Measurements from ENCODE around the gene PALLD. TPM values are rescaled to one million over a fixed set of nuclear protein-coding genes. Genes with fewer than 3 reads are reported as not detected.
A peak's percentile ranks its signal among the peaks of the same experiment; 100 is the strongest.

The PALLD gene
- polyA plus RNA-seq, 3 donors, result 213 to 223 (median 220) TPM

DNA sequence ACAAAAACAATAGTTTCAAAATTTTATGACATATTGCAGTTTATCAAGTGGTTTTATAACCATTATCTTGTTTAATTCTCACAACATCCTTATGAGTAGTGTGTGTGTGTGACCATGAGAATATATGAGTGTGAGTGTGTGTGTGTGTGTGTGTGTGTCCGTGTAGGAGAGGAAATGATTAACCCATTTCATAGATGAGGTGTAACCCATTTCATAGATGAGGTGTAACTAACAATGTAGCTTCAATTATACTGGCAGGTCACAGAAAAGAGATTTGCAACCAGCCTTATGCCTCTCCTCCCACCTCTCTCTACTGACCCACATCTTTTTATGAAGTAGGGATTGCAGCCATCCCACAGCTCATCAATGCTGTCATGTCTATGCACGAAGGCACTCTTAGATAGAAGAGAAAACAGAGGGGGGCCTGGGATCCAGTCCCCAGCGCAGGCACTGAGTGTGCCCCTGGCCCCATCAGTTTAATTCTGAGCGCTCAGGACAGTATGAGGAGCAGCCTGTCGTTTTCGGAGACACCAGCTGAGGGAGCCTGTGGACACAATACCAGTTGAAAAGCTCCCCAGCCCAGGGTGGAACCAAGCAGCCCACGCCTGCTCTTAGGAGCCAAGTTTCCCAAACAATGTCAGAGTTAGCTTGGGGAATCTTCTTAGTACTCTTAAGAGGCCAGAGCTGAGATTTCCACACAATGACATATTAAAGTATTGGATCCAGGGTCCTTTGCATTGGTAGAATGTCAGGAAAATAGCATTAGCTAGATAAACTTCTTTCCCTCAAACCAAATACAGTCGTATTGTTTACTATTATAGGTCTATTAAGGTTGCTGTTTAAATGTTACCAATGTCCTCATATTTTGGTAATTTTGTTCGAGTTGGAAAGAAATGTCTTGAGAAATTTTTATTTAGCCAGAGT, 88.6 kb downstream of the PALLD start:
- DNase-seq (ENCODE audit: low read depth in 3 of 3, low spot score in 2 of 3), result peak; percentile 8 to 46 (median 32)

DNA sequence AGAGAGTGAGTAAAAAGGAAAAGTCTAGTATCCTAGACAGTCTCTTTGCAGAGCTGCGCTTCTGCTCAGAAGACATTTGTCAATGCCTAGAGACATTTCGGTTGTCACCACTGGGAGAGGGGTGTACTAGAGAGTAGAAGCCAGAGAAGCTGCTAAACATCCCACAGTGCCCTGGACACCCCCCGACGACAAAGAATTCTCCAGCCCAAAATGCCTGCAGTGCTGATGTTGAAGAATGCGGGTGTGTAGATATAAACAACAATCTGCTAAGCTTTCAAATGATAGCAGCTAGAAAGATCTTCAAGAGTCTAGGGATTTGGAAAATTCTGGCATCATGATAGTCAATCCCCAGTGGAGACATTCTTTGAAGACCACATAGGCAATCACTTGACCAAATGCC, 90.1 kb downstream of the PALLD start:
- DNase-seq (ENCODE audit: low read depth in 3 of 3, low spot score in 2 of 3), result no peak

DNA sequence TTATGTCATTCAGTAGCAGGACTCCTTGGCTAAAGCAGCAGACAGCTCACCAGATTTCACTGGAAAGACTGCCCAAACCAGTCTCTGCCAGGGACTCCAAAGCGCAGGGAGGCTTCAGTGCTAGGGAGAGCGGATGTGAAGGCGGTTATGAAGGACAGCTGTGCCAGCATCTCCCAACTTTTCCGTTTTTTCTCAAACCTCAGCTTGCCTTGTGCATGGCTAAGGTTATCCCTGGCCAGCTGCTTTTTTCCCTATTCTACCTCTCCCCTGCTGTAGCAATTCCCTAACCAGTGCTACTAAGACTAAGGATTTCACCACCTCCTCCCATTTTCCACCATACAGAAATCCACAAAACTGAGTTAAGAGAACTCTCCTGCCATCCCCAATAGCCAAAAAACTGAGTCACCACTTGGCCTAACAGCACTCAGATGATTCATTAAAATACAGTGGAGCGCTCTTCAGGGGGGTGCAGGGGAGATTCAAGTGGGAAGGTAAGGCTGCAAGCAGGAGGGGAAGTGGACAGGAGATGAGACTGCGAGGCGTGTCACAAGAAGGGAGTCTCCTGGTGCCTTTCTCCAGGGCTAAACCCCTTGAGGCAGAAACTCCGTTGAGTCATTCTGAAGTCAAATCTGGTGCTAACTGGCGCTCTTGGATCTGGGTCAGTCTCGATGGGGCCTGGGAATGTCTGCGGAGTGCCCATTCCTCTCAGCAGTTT, 90.7 kb downstream of the PALLD start:
- no peak for DNase-seq (ENCODE audit: low read depth in 3 of 3, low spot score in 2 of 3)

DNA sequence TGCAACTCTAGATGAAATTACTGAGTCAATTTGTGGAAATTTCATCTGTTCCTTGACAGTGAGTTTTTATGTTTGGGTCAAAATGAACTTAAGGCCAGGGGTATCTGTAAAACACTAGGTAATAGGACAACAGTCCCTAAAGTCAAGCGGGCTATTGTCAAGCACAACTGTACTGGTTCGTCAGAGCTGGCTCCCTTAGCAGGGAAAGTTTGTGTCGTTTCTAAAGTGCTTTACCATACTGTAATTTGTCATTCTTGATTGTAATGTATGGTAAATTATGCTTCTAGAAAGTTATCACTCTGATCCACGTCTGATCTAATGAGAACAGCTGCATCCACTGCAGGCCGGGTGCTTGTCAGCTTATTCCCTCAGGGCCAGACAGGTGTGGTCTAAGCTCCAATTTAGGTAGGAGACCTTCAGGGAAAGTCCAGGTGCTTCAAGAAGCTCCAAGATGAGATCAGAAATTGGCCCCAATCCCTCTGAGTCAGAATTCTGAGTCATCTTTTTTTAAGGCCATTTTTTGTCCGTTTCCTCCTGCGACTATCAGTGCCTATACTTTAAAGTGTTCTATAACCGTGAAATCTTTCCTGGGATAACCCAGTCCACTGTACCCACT, 92.2 kb downstream of the PALLD start:
- DNase-seq (ENCODE audit: low read depth in 3 of 3, low spot score in 2 of 3), result no peak

DNA sequence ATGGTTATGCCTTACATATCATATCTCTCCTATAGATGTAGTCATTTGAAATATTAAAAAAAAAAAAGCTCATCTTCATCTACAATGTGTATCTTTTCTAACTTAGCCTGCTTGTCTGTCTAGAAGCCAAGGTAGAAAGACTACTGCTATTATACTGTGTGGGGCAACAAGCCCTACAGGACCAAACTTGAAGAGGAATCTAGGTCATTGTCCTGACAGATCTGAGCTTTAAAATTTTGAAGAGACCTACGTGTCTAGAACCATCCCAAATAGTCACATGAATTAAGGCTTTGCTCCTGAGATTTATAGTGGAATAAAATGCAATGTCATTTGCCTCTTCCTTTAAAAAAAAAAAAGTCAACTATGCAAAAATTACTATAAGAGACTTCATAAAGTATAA, 95.8 kb downstream of the PALLD start:
- no peak for DNase-seq (ENCODE audit: low read depth in 3 of 3, low spot score in 2 of 3)

DNA sequence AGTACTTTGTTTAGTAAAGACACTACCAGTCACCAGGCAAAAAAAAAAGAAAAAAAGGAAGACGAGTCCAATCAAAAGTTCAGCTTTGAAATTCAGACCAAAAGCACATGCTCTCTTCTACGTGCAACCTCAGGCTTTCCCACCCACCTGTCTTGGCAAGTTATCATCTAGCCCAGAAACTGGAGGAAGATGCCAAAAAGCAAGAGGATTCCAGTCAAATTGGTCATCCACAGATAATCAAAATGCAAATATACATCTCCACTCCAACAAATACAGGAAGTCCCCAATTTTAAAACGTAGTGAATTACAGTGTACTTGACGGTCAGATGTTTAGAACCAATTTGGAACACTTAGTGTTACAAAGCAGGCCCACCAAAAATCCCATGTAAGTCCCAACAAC, 96.5 kb downstream of the PALLD start:
- no peak for DNase-seq (ENCODE audit: low read depth in 3 of 3, low spot score in 2 of 3)

DNA sequence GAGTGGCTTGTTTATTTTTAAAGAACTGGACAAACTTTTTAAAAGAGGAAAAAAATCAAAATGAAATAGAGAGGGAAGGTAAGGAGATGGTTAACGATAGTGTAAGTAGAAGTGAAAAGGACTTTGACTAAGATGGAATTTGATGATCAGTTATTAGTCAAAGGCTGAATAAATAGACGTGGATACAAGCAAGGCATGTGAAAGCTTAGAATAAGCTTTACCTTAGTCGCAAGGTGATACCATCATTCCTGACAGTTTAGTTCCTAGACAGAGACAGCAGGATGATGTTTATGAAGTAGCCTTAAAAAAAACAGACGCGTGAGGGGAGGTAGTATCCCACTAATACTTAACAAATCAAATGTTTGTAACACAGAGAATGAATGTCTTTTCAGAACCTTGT, 97.3 kb downstream of the PALLD start:
- no peak for DNase-seq (ENCODE audit: low read depth in 3 of 3, low spot score in 2 of 3)

DNA sequence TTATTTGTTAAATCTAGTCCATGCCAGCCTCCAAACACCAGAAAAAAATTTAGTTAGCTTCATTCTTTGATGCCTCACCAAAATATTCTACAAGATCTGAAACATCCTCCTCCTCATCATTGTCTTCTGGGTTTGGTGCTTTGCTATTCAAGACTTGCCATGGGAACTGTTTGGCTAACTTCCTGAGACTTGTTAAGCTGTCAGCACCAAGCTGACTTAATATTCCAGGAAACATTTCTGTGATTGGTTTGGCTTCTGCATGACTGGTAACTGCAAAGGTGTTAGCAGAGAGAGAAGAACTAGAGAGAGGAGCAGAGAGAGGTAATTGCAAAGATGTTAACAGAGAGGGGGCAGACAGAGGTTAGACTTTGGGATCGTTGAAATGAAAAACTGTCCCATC, 101.3 kb downstream of the PALLD start:
- DNase-seq (ENCODE audit: low read depth in 3 of 3, low spot score in 2 of 3), result no peak

DNA sequence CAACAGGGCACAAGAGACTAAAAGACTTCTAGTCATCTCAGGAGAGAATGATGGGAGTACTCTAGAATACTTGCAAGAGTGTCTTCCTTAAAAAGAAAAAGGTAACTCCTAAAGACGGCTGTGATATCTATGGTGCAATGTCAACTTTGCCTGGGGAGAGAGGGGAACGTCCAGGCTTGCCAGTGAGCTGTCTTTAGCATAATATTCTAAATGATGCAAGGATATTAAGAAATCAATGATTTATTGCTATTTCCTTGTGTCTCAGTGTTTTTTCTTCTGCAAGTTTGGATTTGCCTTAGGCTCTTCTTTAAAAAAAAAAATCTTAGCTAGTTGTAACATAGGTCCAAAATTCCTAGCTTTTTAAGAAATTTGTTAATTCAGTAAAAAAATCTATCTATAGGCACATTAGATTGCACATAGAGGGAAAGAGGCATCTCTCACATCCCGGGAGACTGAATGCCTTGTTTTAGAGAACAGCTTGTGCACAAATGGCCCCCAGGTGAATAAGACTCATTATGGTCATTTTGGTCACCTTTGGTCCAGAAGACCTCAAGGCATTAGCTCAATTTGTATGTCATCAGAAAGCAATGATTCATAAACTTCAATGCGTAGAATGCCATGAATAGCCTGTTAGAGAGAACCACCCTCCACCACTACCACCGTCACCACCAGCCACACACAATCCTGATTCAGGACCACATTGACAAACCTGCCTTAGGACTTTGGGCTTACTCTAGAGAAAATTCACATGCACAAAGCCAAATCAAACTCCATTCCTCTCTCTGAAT, 104.1 kb downstream of the PALLD start:
- DNase-seq (ENCODE audit: low read depth in 3 of 3, low spot score in 2 of 3), result no peak

DNA sequence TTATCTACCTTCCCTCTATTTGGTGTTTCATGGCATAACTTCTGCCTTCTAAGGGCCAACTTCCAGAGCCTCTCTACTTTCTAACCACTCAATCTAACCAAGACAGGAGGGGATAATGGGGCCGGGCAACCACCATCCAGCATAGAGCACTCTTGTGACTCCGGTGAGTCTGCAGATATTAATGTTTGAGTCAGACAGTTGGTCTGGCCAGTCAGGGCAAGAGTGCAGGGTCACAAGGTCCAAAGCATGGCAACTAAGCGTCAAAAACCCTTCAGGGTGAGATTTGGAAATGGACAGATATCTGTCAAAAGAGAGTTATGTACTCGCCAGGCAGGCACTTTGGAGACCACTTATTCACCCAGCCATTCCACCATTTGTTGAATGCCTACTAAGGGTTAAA, 105.0 kb downstream of the PALLD start:
- no peak for DNase-seq (ENCODE audit: low read depth in 3 of 3, low spot score in 2 of 3)

DNA sequence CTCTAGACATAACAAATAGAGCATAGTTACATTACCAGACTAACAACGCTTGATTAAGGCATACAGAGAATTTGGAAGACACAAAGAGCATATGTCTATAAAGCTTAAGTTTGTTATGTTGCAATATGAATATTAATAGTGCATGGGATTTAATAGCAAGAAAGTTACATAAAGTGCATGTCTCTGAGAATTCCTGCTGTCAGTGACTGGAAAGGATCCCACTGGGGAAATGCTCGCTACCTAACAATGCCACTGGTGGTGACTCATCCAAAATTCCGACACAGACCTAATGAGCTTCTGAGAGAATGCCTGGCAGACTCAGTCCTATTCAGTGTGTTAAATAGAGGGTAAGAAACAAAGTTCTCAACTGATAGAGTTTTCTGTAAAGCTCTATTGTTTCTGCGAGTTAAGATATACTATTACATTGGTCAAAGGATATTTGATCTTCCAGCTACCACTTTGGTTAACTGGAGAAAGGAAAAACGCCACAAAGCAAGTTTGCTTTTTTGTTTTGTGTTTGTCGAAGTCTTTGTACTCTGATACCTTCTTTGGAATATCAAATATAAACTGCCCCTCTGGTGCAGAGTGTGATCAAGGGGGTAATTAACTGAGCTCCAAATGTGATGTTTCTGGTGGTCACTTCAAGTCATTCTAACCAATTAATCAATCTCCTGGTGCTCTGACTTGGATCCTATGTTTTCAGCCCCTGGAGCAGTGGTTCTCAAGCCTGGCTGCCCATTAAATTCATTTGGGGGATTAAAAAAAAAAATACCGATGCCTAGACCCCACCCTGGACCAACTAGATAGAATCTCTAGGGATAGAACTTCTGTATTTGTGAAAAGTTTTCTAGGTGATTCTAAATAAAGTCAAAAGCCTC, 107.9 kb downstream of the PALLD start:
- DNase-seq (ENCODE audit: low read depth in 3 of 3, low spot score in 2 of 3), result no peak

DNA sequence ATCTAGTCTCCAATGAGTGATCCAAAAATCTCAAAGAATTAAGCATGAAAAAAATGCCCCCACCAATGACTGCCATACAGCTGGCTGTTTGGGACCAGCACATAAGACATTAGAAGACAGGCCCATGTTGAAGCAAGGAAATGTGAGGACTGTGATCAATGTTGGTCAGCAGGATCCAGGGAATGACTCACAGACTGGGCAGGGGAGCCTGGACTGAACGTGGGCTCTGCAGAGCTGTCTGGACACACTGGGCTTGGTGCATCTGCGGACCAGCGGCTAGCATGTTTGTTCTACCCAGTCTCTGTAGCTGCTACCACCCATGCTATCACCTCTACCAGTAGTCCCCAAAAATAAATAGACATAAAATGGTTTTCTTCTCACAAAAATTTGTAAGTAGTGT, 108.6 kb downstream of the PALLD start:
- no peak for DNase-seq (ENCODE audit: low read depth in 3 of 3, low spot score in 2 of 3)

DNA sequence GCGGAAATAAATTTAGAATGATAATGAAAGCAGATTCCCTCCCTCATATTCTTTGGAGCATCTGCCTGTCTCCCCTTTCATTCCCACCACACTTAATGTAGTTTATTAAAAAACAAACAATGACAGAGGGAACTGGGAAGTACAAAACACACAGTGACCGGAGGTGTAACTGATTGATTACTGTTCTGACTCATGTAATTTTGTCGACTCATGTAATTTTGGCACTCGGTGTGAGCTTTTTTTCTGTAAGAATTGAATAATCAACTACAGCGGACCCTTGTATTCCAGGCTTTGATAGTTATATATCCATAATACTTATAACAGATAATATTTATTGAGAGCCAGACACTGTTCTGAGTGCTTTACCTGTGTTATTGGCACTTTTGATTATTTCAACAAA, 110.4 kb downstream of the PALLD start:
- no peak for DNase-seq (ENCODE audit: low read depth in 3 of 3, low spot score in 2 of 3)

DNA sequence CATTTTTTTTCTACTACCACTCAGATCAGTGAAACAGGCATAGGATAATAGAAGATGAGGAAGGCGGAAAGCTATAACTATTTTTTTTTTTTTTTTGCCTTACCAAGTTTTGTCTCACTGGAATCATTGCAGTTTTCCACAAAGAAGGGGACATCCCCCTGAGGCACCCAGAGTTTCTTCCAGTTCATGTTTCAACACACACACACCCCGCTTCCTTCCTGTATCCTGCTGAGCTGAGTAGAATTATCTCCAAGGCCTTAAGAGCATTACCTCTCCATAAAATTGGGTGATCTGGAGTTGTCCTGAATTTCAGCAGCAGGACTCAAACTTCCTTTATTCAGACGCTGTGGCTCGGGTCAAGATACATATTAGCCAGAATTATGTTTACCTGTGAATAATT, 111.9 kb downstream of the PALLD start:
- no peak for DNase-seq (ENCODE audit: low read depth in 3 of 3, low spot score in 2 of 3)

DNA sequence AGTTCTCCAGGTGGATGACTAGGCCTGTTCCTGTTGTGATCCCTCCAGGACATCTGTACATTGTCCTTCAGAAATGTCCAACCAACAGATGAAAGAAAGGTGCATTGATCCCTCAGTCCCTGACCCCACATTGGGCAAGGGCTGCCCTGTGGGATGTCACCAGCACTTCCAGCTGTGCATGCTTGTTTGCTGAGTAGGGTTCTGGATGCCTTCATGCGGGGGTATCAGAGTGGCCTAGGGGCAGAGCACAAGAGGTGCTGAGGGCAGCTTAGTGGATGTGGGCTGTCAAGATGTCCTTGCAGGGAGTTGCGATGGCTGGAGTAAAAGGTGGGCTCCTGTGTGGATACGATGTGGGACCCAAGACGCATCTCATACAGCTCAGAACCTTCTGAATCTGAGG, 112.5 kb downstream of the PALLD start:
- DNase-seq (ENCODE audit: low read depth in 3 of 3, low spot score in 2 of 3), result no peak

DNA sequence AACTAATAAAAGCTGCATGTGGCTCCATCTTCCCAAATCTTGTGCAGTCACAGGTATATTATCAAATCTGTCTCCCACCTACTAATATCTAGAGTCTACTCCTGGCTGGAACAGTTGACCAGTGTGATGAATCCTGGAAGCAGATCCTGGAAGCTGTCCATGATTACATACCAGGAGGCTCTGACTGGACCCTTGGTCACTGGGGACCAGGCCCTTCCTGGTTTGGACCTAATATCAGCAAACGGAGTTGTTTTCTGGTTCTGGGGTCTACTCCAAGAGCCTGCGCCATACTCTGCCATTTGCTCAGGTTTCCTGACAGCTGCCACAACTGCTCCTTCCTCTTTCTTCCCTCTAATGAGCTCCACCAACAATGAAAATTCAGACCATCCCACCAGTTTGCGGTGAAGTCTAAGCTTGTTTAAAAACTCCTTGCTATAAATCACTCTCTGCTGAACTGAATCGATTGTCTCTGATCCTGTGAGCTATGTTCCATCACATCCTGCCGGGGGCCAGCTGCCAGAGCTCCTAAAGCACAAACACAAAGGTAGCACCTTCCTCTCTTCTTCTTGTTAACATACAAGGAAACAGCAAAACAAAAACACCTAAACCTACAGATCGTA, 114.2 kb downstream of the PALLD start:
- no peak for DNase-seq (ENCODE audit: low read depth in 3 of 3, low spot score in 2 of 3)

DNA sequence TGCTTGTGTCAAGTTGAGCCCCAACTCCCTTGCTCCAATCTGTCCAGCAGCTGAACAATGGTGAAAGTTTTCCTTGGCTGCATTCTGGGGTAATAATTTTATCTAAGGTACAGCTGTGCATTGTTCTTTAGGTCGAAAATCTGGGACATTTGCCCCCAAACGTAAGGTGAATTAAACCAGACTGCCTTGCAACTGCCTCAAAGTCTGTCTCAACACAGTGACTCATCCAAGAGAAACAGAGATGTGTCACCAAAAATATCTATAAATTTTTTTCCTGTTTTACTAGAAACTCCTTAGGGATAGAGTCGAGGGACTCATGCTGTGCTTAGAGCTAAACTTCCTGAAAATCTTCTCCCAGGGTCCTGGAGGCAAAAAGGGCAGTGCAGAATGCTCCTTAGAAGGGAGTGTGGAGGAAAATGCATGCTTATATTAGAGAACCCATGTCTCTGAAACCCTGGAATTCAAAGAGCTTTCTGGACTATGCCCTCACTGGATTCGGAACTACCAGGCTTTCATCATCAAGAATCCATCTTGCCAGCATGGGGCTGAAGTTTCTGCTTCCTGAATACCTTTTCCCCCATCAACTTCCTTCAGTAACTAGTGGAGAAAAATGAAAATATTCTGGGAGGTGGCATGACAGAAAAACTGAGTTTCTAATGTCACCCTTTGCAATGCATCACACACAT, 115.7 kb downstream of the PALLD start:
- DNase-seq (ENCODE audit: low read depth in 3 of 3, low spot score in 2 of 3), result no peak

DNA sequence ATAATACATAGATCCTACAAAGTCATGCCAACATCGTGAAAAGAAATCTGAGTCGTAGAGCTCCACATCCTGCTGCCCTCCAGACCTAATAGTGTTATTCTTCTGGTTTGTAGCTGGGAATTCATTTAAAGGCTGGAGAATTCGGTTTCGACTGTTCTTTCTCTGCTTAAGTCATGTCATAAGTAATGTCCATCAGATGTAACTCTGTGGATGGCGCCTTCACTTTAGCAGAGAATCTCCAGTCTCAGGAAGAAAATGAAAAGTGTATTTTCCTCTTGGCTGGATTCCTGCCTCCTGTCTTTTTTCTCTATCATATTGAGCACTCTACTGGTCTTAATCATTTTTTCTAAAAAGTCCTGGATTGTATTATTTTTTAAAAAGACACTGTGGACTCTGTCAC, 117.0 kb downstream of the PALLD start:
- DNase-seq (ENCODE audit: low read depth in 3 of 3, low spot score in 2 of 3), result no peak

Data from right renal cortex interstitium (tissue), 3 donors.